GM18873 (cell line): ENCODE data around the gene FOXP1.

Experiments
- ATAC-seq: cut with Tn5 transposase; IDR thresholded peaks from one replicate; pipeline ENCODE4 v1.9.1; 2021; ENCODE audit warnings: mild to moderate bottlenecking, moderate library complexity, moderate number of reproducible peaks; ENCODE audit not compliant: unreplicated experiment, low FRiP score

Gene FOXP1

GRCh38 chr3:71125738-71126137 is 457.8 kb downstream of the FOXP1 start:
- ATAC-seq = no peak

- no peak for ATAC-seq
Measured at GRCh38 chr3:71124048-71124447, 459.5 kb downstream of the FOXP1 start.

- no peak for ATAC-seq
Measured at GRCh38 chr3:71122641-71123040, 460.9 kb downstream of the FOXP1 start.

GRCh38 chr3:71121429-71122167 is 461.9 kb downstream of the FOXP1 start:
- no peak for ATAC-seq

GRCh38 chr3:71120012-71120411 is 463.5 kb downstream of the FOXP1 start:
- no peak for ATAC-seq

GRCh38 chr3:71119171-71119570 is 464.4 kb downstream of the FOXP1 start:
- no peak for ATAC-seq

GRCh38 chr3:71118436-71118835 is 465.1 kb downstream of the FOXP1 start:
- ATAC-seq = no peak

- no peak for ATAC-seq
Measured at GRCh38 chr3:71117572-71118247, 465.8 kb downstream of the FOXP1 start.

- no peak for ATAC-seq
Measured at GRCh38 chr3:71114610-71115009, 468.9 kb downstream of the FOXP1 start.

GRCh38 chr3:71112576-71112975 is 471.0 kb downstream of the FOXP1 start:
- ATAC-seq = no peak

GRCh38 chr3:71111784-71112440 is 471.6 kb downstream of the FOXP1 start:
- ATAC-seq = no peak

GRCh38 chr3:71110385-71111222 is 472.9 kb downstream of the FOXP1 start:
- no peak for ATAC-seq

GRCh38 chr3:71109977-71110285 is 473.6 kb downstream of the FOXP1 start:
- ATAC-seq = no peak

- ATAC-seq = no peak
Measured at GRCh38 chr3:71109241-71109976, 474.1 kb downstream of the FOXP1 start.

- no peak for ATAC-seq
Measured at GRCh38 chr3:71107926-71108325, 475.6 kb downstream of the FOXP1 start.

GRCh38 chr3:71104976-71105375 is 478.6 kb downstream of the FOXP1 start:
- ATAC-seq = no peak

GRCh38 chr3:71104556-71104955 is 479.0 kb downstream of the FOXP1 start:
- no peak for ATAC-seq

- ATAC-seq = no peak
Measured at GRCh38 chr3:71104121-71104541, 479.4 kb downstream of the FOXP1 start.

- ATAC-seq = no peak
Measured at GRCh38 chr3:71103430-71103921, 480.1 kb downstream of the FOXP1 start.
